ENCODE measurements around the gene TTC7B. TPM values are rescaled to one million over a fixed set of nuclear protein-coding genes. Genes with fewer than 3 reads are reported as not detected.

Gene TTC7B
- total RNA-seq, 1 experiment from 2014 or later, result 9.6 TPM

GRCh38 chr14:90641168-90641567, 175.1 kb downstream of the TTC7B start:
- intact Hi-C loops (cut with micrococcal nuclease; ENCODE audit: unreplicated experiment), result no loop called here
- Mint-ChIP-seq H3K27me3 (ENCODE audit: unreplicated experiment) (no peaks in the 10 kb centered on the region), H3K36me3 (ENCODE audit: insufficient read depth, unreplicated experiment) (no peaks in the 10 kb centered on the region), H3K9me3 (ENCODE audit: low read depth, unreplicated experiment) (no peaks in the 10 kb centered on the region), H3K27ac (ENCODE audit: unreplicated experiment) (no peak overlapping the region), H3K4me3 (ENCODE audit: low read depth, unreplicated experiment) (no peak overlapping the region), H3K4me1 (ENCODE audit: low read depth, unreplicated experiment) (peaks cover 34% of the 10 kb centered on the region)
- CTCF ChIA-PET, result no interaction called here
- no peak for TF ChIP-seq CTCF (IDR thresholded peaks at IDR 0.05; ENCODE audit: unreplicated experiment)
- no TSS peak for BruUV-seq (replicated peaks)
- DNase-seq, result no peak

- TF ChIP-seq CTCF (IDR thresholded peaks at IDR 0.05; ENCODE audit: unreplicated experiment), result no peak
- DNase-seq, result no peak
- Mint-ChIP-seq H3K4me1 (ENCODE audit: low read depth, unreplicated experiment) (peaks cover 19% of the 10 kb centered on the region), H3K27me3 (ENCODE audit: unreplicated experiment) (no peaks in the 10 kb centered on the region), H3K4me3 (ENCODE audit: low read depth, unreplicated experiment) (no peak overlapping the region), H3K9me3 (ENCODE audit: low read depth, unreplicated experiment) (no peaks in the 10 kb centered on the region), H3K36me3 (ENCODE audit: insufficient read depth, unreplicated experiment) (no peaks in the 10 kb centered on the region), H3K27ac (ENCODE audit: unreplicated experiment) (no peak overlapping the region)
- BruUV-seq (replicated peaks), result no TSS peak
- CTCF ChIA-PET, result no interaction called here
- intact Hi-C loops (cut with micrococcal nuclease; ENCODE audit: unreplicated experiment), result no loop called here
These were observed 176.6 kb downstream of the TTC7B start for GRCh38 chr14:90639641-90640040.

- no TSS peak for BruUV-seq (replicated peaks)
- Mint-ChIP-seq H3K4me1 (ENCODE audit: low read depth, unreplicated experiment) (no peaks in the 10 kb centered on the region), H3K27ac (ENCODE audit: unreplicated experiment) (no peak overlapping the region), H3K27me3 (ENCODE audit: unreplicated experiment) (no peaks in the 10 kb centered on the region), H3K4me3 (ENCODE audit: low read depth, unreplicated experiment) (no peak overlapping the region), H3K36me3 (ENCODE audit: insufficient read depth, unreplicated experiment) (no peaks in the 10 kb centered on the region), H3K9me3 (ENCODE audit: low read depth, unreplicated experiment) (no peaks in the 10 kb centered on the region)
- intact Hi-C loops (cut with micrococcal nuclease; ENCODE audit: unreplicated experiment), result no loop called here
- DNase-seq, result no peak
- CTCF ChIA-PET, result no interaction called here
- no peak for TF ChIP-seq CTCF (IDR thresholded peaks at IDR 0.05; ENCODE audit: unreplicated experiment)
These were observed 183.4 kb downstream of the TTC7B start for GRCh38 chr14:90632871-90633270.

GRCh38 chr14:90632451-90632850, 183.8 kb downstream of the TTC7B start:
- no peaks in the 10 kb centered on the region for H3K36me3 Mint-ChIP-seq (ENCODE audit: insufficient read depth, unreplicated experiment)
- CTCF ChIA-PET, result interaction anchor here (0.9 kb wide), 1 partner anchor 13 kb away, joined by 3 read pairs; no protein-coding TSS in a partner anchor
- H3K9me3 Mint-ChIP-seq (ENCODE audit: low read depth, unreplicated experiment), result no peaks in the 10 kb centered on the region
- H3K27me3 Mint-ChIP-seq (ENCODE audit: unreplicated experiment), result no peaks in the 10 kb centered on the region
- no TSS peak for BruUV-seq (replicated peaks)
- intact Hi-C loops (cut with micrococcal nuclease; ENCODE audit: unreplicated experiment), result no loop called here
- DNase-seq, result no peak
- no peak overlapping the region for H3K27ac Mint-ChIP-seq (ENCODE audit: unreplicated experiment)
- H3K4me1 Mint-ChIP-seq (ENCODE audit: low read depth, unreplicated experiment), result no peaks in the 10 kb centered on the region
- TF ChIP-seq CTCF (IDR thresholded peaks at IDR 0.05; ENCODE audit: unreplicated experiment), result no peak
- H3K4me3 Mint-ChIP-seq (ENCODE audit: low read depth, unreplicated experiment), result no peak overlapping the region

Data from Calu3 (cell line).